HCT116 (cell line): ENCODE measurements around the gene LRSAM1. TPM values are rescaled to one million over a fixed set of nuclear protein-coding genes. Genes with fewer than 3 reads are reported as not detected.

Experiments used
- ATAC-seq: fragments of 200-7000 bp; cut with Tn5 transposase; 2 replicates; pipeline ENCODE4 v1.9.1; 2020; ENCODE audit warnings: mild to moderate bottlenecking, moderate library complexity
- BruUV-seq: library from RNA; stranded (reverse); fragments of 400-500 nt; replicated peaks from 2 replicates; lab custom pipeline; 2021; lab: Mats Ljungman, UMichigan
- CTCF ChIA-PET: fragments of 300-600 bp; sonication (Branson Sonifier 250); formaldehyde crosslinking; loops from one replicate; lab custom pipeline; 2021; ENCODE audit warnings: antibody characterized with exemption; lab: Charles Lee
- POLR2A ChIA-PET: fragments of 300-600, 350-600 bp; sonication (Branson Sonifier 250); formaldehyde crosslinking; loops from one replicate; lab custom pipeline; 2021; ENCODE audit warnings: antibody characterized with exemption; lab: Charles Lee
- RAD21 ChIA-PET, 2 experiments: fragments of 300-600 bp; sonication (Branson Sonifier 250); formaldehyde crosslinking; loops; one replicate each; lab custom pipeline; 2023; ENCODE audit warnings: low total read pairs in 2 of 2; ENCODE audit not compliant: uncharacterized antibody in 2 of 2, unreplicated experiment in 2 of 2, low non-redundant PET in 1 of 2; lab: Charles Lee
- DNase-seq: peaks from one replicate; pipeline ENCODE4 v3.0.0-alpha.2; 2010; ENCODE audit warnings: low read depth, low spot score
- H2AFZ ChIP-seq: fragments of 200-600 bp; shearing (Covaris generic), sonication (generic); 2 replicates; pipeline ENCODE4 v1.6.1; 2017; ENCODE audit warnings: low read depth, mixed run types, mixed read lengths, antibody characterized with exemption, low read length; ENCODE audit not compliant: poor library complexity, severe bottlenecking
- H3K27ac ChIP-seq: 2 replicates; pipeline ENCODE4 v1.5.1; 2012; ENCODE audit warnings: low read depth, low read length
- H3K27me3 ChIP-seq: fragments of 200-600 bp; sonication (generic); 2 replicates; pipeline ENCODE4 v1.6.1; 2016; ENCODE audit warnings: mixed run types, low read length, mixed read lengths; ENCODE audit not compliant: insufficient read depth
- H3K36me3 ChIP-seq, 2 experiments: fragments of 200-500 bp in 1 of 2; fragments of 200-600 bp in 1 of 2; sonication (Bioruptor generic) in 1 of 2; sonication (generic) in 1 of 2; 2 replicates each; pipeline versions ENCODE4 v1.5.1 to v1.6.1; 2014 to 2016; ENCODE audit warnings: low read length in 2 of 2, inconsistent platforms in 1 of 2, mixed read lengths in 1 of 2, mixed run types in 1 of 2; ENCODE audit not compliant: insufficient read depth in 2 of 2, control insufficient read depth in 1 of 2
- H3K4me1 ChIP-seq, 2 experiments: fragments of 200-600 bp in 1 of 2; sonication (generic) in 1 of 2; 2 replicates each; pipeline versions ENCODE4 v1.5.1 to v1.6.1; 2012 to 2017; ENCODE audit warnings: low read length in 2 of 2, inconsistent platforms in 1 of 2, mild to moderate bottlenecking in 1 of 2, mixed read lengths in 1 of 2, mixed run types in 1 of 2, moderate library complexity in 1 of 2; ENCODE audit not compliant: insufficient read depth in 2 of 2, control insufficient read depth in 1 of 2
- H3K4me2 ChIP-seq: fragments of 200-600 bp; sonication (generic); 2 replicates; pipeline ENCODE4 v1.6.1; 2017; ENCODE audit warnings: mixed run types, low read length, mixed read lengths
- H3K4me3 ChIP-seq, 2 experiments: fragments of 200-600 bp in 1 of 2; sonication (generic) in 1 of 2; replicated peaks in 1 of 2; 2 replicates each; pipeline ENCODE4 v1.5.1; 2011 to 2016; ENCODE audit warnings: low read length in 2 of 2, control low read depth in 1 of 2, low read depth in 1 of 2, mild to moderate bottlenecking in 1 of 2, mixed read lengths in 1 of 2, mixed run types in 1 of 2
- H3K79me2 ChIP-seq: fragments of 200-600 bp; sonication (generic); 2 replicates; pipeline ENCODE4 v1.6.1; 2017; ENCODE audit warnings: mild to moderate bottlenecking, mixed run types, low read length, moderate library complexity, mixed read lengths; ENCODE audit not compliant: insufficient read depth
- H3K9ac ChIP-seq: fragments of 200-600 bp; sonication (generic); 2 replicates; pipeline ENCODE4 v1.6.1; 2016; ENCODE audit warnings: low read length, mixed read lengths
- H3K9me2 ChIP-seq: fragments of 200-600 bp; sonication (generic), shearing (Covaris generic); 2 replicates; pipeline ENCODE4 v1.6.1; 2017; ENCODE audit warnings: mixed run types, mild to moderate bottlenecking, moderate library complexity; ENCODE audit not compliant: insufficient read depth
- H3K9me3 ChIP-seq, 2 experiments: fragments of 200-500 bp in 1 of 2; fragments of 200-600 bp in 1 of 2; sonication (Bioruptor generic) in 1 of 2; sonication (generic) in 1 of 2; 2 replicates each; pipeline ENCODE4 v1.6.1; 2014 to 2017; ENCODE audit warnings: low read length in 2 of 2, mixed read lengths in 2 of 2, inconsistent platforms in 1 of 2, low read depth in 1 of 2, mild to moderate bottlenecking in 1 of 2, mixed run types in 1 of 2, moderate library complexity in 1 of 2; ENCODE audit not compliant: control insufficient read depth in 1 of 2, insufficient read depth in 1 of 2
- H4K20me1 ChIP-seq: fragments of 200-600 bp; sonication (generic), shearing (Covaris generic); 2 replicates; pipeline ENCODE4 v1.6.1; 2017; ENCODE audit warnings: mixed run types, mild to moderate bottlenecking, moderate library complexity; ENCODE audit not compliant: insufficient read depth
- ATF3 ChIP-seq: IDR thresholded peaks from 2 replicates; pipeline ENCODE4 v1.6.1; 2012
- CEBPB ChIP-seq: IDR thresholded peaks from 2 replicates; pipeline ENCODE4 v1.6.1; 2012; ENCODE audit warnings: low read depth
- CTCF ChIP-seq, 3 experiments: fragments of 200-600 bp in 1 of 3; sonication (generic) in 1 of 3; IDR thresholded peaks in 2 of 3; conservative IDR thresholded peaks in 1 of 3; 2 replicates each; pipeline ENCODE4 v1.5.1; 2012 to 2017; ENCODE audit warnings: low read depth in 2 of 3, low read length in 2 of 3, antibody characterized with exemption in 1 of 3, borderline replicate concordance in 1 of 3, control low read depth in 1 of 3, mild to moderate bottlenecking in 1 of 3, mixed read lengths in 1 of 3, mixed run types in 1 of 3, moderate library complexity in 1 of 3; ENCODE audit not compliant: insufficient read depth in 1 of 3
- EGR1 ChIP-seq: IDR thresholded peaks from 2 replicates; pipeline ENCODE4 v1.6.1; 2012; ENCODE audit warnings: low read depth
- ELF1 ChIP-seq: IDR thresholded peaks from 2 replicates; pipeline ENCODE4 v1.6.1; 2012; ENCODE audit warnings: low read depth, borderline replicate concordance
- EZH2 ChIP-seq: fragments of 200-600 bp; sonication (generic); IDR thresholded peaks from 2 replicates; pipeline ENCODE4 v1.6.1; 2017; ENCODE audit warnings: antibody characterized with exemption, mixed run types
- JUND ChIP-seq: IDR thresholded peaks from 2 replicates; pipeline ENCODE4 v1.6.1; 2012
- MAX ChIP-seq: IDR thresholded peaks from 2 replicates; pipeline ENCODE4 v1.6.1; 2012
- POLR2AphosphoS5 ChIP-seq: IDR thresholded peaks from 2 replicates; pipeline ENCODE4 v1.6.1; 2011; ENCODE audit warnings: mild to moderate bottlenecking, low read depth, low read length, moderate library complexity
- RAD21 ChIP-seq: IDR thresholded peaks from 2 replicates; pipeline ENCODE4 v1.6.1; 2012; ENCODE audit warnings: low read depth, mild to moderate bottlenecking
- REST ChIP-seq: IDR thresholded peaks from 2 replicates; pipeline ENCODE4 v1.6.1; 2012; ENCODE audit warnings: low read depth
- SP1 ChIP-seq: IDR thresholded peaks from 2 replicates; pipeline ENCODE4 v1.6.1; 2012; ENCODE audit warnings: low read depth
- SRF ChIP-seq: IDR thresholded peaks from 2 replicates; pipeline ENCODE4 v1.6.1; 2012; ENCODE audit warnings: low read depth
- TCF7L2 ChIP-seq: IDR thresholded peaks from 2 replicates; pipeline ENCODE4 v1.7.0; 2011; ENCODE audit warnings: borderline replicate concordance, inconsistent platforms; ENCODE audit not compliant: insufficient read depth, insufficient read length; ENCODE audit errors: extremely low read depth
- YY1 ChIP-seq: IDR thresholded peaks from 2 replicates; pipeline ENCODE4 v1.6.1; 2011; ENCODE audit warnings: low read length, low read depth, moderate library complexity, mild to moderate bottlenecking; ENCODE audit not compliant: insufficient replicate concordance; ENCODE audit errors: extremely low read depth
- ZBTB33 ChIP-seq: IDR thresholded peaks from 2 replicates; pipeline ENCODE4 v1.6.1; 2011; ENCODE audit warnings: mild to moderate bottlenecking, low read length, moderate library complexity; ENCODE audit not compliant: insufficient replicate concordance; ENCODE audit errors: extremely low read depth
- ZFX ChIP-seq: fragments of 450-650 bp; IDR thresholded peaks from 2 replicates; pipeline ENCODE4 v1.6.1; 2017
- ZNF274 ChIP-seq: fragments of 200-500 bp; sonication (Bioruptor generic); IDR thresholded peaks from 2 replicates; pipeline ENCODE4 v1.6.1; 2014; ENCODE audit warnings: mild to moderate bottlenecking, low read depth, low read length, inconsistent platforms
- intact Hi-C: fragments of 100-400 bp; cut with micrococcal nuclease; formaldehyde crosslinking; loops from 2 replicates; pipeline ENCODE4 v1.10.0; 2022
- total RNA-seq: library from RNA; stranded (reverse); gene quantifications from one replicate; pipeline ENCODE4 v1.2.1, GENCODE V29; 2021; ENCODE audit not compliant: unreplicated experiment

The LRSAM1 gene
- total RNA-seq, 1 experiment from 2014 or later = 25.9 TPM

GRCh38 chr9:127545196-127546124 is 94.2 kb downstream of the LRSAM1 start:
- DNase-seq (no peak), ATAC-seq (peak; percentile 25; the same call in 1 of the 2 replicates)
- ChIA-PET POLR2A (no interaction called here), RAD21 (no interaction called here), CTCF (no interaction called here)
- peak overlapping the region; percentile 35; the same call in 1 of the 2 replicates for H3K27ac ChIP-seq
- no peaks in the 10 kb centered on the region for H3K27me3 ChIP-seq
- BruUV-seq = no TSS peak
- no peaks in the 10 kb centered on the region for H4K20me1 ChIP-seq
- H3K4me1 ChIP-seq = peaks cover 11 to 68% of the 10 kb centered on the region in 2 experiments
- H3K4me3 ChIP-seq = no peak overlapping the region
- H2AFZ ChIP-seq = no peak overlapping the region
- H3K9me2 ChIP-seq = no peaks in the 10 kb centered on the region
- intact Hi-C loops = no loop called here
- peaks cover 0 to 15% of the 10 kb centered on the region in 2 experiments; a peak in 1 of 4 replicates for H3K36me3 ChIP-seq
- peaks cover 96% of the 10 kb centered on the region for H3K79me2 ChIP-seq
- no peak overlapping the region for H3K9ac ChIP-seq
- no peaks in the 10 kb centered on the region for H3K9me3 ChIP-seq
- peak overlapping the region; percentile 27; the same call in 1 of the 2 replicates for H3K4me2 ChIP-seq
- no peak for TF ChIP-seq ZFX
- TF ChIP-seq RAD21 = no peak
- TF ChIP-seq SRF = no peak
- no peak for TF ChIP-seq SP1
- TF ChIP-seq ZNF274 = no peak
- no peak for TF ChIP-seq EZH2
- TF ChIP-seq ELF1 = no peak
- no peak for TF ChIP-seq YY1
- TF ChIP-seq CTCF (IDR thresholded peaks at IDR 0.05 in 2 of 3, conservative IDR thresholded peaks at IDR 0.05 in 1 of 3; ENCODE audit: borderline replicate concordance in 1 of 3, insufficient read depth in 1 of 3, low read depth in 2 of 3, low read length in 2 of 3) = no peak
- TF ChIP-seq POLR2AphosphoS5 = no peak
- no peak for TF ChIP-seq CEBPB
- TF ChIP-seq MAX = no peak
- TF ChIP-seq TCF7L2 = no peak
- no peak for TF ChIP-seq EGR1
- TF ChIP-seq ZBTB33 = no peak
- no peak for TF ChIP-seq JUND
- no peak for TF ChIP-seq ATF3
- no peak for TF ChIP-seq REST
